ENCODE measurements around the gene HOGA1. TPM values are rescaled to one million over a fixed set of nuclear protein-coding genes. Genes with fewer than 3 reads are reported as not detected.

HOGA1 gene
- total and polyA plus RNA-seq, 2 experiments from 2014 or later, result 0.15 TPM; not detected in 1

DNA sequence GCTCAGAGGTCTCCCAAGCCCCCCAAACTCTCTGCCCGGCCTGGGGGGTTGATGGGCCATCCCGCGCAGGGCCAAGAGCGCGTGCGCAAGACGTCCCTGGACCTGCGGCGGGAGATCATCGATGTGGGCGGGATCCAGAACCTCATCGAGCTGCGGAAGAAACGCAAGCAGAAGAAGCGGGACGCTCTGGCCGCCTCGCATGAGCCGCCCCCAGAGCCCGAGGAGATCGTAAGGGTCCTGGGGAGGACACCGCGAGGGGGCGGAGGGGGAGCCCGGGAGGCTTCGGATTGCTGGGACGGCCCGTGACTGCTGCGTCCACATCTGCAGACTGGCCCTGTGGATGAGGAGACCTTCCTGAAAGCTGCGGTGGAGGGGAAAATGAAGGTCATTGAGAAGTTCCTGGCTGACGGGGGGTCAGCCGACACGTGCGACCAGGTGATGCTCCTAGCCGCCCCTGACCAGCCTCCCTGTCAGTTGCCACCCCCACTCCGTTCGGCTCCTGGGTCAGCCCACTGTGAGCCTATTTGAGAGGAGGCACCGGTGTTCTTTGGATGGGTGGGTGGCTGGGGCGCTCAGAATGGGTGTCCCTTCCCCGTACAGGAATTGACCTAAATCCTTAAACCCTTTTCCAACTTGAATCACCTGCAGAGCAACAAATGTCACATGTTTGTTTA is 5.9 kb upstream of the HOGA1 start:
- no peak overlapping the region for H3K27ac Mint-ChIP-seq
- no peaks in the 10 kb centered on the region for H3K9me3 Mint-ChIP-seq
- TF ChIP-seq ZNF114 (CRISPR knock-in tag; IDR thresholded peaks at IDR 0.05) (no peak), NANOG (IDR thresholded peaks at IDR 0.05; ENCODE audit: borderline replicate concordance) (no peak), CREB1 (CRISPR knock-in tag; IDR thresholded peaks at IDR 0.05; ENCODE audit: low read depth) (no peak), POLR2AphosphoS5 (IDR thresholded peaks at IDR 0.05; ENCODE audit: low read depth) (no peak), EZH2 (IDR thresholded peaks at IDR 0.05; ENCODE audit: low read depth, unreplicated experiment) (no peak), EZH2phosphoT487 (IDR thresholded peaks at IDR 0.05; ENCODE audit: unreplicated experiment) (no peak), ZNF331 (CRISPR knock-in tag; IDR thresholded peaks at IDR 0.05; ENCODE audit: low read depth) (no peak), JUNB (IDR thresholded peaks at IDR 0.05; ENCODE audit: unreplicated experiment) (no peak), STAT1 (IDR thresholded peaks at IDR 0.05; ENCODE audit: unreplicated experiment) (no peak)
- TF ChIP-seq, protein P1, sequence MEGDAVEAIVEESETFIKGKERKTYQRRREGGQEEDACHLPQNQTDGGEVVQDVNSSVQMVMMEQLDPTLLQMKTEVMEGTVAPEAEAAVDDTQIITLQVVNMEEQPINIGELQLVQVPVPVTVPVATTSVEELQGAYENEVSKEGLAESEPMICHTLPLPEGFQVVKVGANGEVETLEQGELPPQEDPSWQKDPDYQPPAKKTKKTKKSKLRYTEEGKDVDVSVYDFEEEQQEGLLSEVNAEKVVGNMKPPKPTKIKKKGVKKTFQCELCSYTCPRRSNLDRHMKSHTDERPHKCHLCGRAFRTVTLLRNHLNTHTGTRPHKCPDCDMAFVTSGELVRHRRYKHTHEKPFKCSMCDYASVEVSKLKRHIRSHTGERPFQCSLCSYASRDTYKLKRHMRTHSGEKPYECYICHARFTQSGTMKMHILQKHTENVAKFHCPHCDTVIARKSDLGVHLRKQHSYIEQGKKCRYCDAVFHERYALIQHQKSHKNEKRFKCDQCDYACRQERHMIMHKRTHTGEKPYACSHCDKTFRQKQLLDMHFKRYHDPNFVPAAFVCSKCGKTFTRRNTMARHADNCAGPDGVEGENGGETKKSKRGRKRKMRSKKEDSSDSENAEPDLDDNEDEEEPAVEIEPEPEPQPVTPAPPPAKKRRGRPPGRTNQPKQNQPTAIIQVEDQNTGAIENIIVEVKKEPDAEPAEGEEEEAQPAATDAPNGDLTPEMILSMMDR (conservative IDR thresholded peaks at IDR 0.05; ENCODE audit: low read depth in 2 of 2), result no peak
- TF ChIP-seq, protein P2, sequence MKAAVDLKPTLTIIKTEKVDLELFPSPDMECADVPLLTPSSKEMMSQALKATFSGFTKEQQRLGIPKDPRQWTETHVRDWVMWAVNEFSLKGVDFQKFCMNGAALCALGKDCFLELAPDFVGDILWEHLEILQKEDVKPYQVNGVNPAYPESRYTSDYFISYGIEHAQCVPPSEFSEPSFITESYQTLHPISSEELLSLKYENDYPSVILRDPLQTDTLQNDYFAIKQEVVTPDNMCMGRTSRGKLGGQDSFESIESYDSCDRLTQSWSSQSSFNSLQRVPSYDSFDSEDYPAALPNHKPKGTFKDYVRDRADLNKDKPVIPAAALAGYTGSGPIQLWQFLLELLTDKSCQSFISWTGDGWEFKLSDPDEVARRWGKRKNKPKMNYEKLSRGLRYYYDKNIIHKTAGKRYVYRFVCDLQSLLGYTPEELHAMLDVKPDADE (IDR thresholded peaks at IDR 0.05), result no peak
- TF ChIP-seq, protein P3, sequence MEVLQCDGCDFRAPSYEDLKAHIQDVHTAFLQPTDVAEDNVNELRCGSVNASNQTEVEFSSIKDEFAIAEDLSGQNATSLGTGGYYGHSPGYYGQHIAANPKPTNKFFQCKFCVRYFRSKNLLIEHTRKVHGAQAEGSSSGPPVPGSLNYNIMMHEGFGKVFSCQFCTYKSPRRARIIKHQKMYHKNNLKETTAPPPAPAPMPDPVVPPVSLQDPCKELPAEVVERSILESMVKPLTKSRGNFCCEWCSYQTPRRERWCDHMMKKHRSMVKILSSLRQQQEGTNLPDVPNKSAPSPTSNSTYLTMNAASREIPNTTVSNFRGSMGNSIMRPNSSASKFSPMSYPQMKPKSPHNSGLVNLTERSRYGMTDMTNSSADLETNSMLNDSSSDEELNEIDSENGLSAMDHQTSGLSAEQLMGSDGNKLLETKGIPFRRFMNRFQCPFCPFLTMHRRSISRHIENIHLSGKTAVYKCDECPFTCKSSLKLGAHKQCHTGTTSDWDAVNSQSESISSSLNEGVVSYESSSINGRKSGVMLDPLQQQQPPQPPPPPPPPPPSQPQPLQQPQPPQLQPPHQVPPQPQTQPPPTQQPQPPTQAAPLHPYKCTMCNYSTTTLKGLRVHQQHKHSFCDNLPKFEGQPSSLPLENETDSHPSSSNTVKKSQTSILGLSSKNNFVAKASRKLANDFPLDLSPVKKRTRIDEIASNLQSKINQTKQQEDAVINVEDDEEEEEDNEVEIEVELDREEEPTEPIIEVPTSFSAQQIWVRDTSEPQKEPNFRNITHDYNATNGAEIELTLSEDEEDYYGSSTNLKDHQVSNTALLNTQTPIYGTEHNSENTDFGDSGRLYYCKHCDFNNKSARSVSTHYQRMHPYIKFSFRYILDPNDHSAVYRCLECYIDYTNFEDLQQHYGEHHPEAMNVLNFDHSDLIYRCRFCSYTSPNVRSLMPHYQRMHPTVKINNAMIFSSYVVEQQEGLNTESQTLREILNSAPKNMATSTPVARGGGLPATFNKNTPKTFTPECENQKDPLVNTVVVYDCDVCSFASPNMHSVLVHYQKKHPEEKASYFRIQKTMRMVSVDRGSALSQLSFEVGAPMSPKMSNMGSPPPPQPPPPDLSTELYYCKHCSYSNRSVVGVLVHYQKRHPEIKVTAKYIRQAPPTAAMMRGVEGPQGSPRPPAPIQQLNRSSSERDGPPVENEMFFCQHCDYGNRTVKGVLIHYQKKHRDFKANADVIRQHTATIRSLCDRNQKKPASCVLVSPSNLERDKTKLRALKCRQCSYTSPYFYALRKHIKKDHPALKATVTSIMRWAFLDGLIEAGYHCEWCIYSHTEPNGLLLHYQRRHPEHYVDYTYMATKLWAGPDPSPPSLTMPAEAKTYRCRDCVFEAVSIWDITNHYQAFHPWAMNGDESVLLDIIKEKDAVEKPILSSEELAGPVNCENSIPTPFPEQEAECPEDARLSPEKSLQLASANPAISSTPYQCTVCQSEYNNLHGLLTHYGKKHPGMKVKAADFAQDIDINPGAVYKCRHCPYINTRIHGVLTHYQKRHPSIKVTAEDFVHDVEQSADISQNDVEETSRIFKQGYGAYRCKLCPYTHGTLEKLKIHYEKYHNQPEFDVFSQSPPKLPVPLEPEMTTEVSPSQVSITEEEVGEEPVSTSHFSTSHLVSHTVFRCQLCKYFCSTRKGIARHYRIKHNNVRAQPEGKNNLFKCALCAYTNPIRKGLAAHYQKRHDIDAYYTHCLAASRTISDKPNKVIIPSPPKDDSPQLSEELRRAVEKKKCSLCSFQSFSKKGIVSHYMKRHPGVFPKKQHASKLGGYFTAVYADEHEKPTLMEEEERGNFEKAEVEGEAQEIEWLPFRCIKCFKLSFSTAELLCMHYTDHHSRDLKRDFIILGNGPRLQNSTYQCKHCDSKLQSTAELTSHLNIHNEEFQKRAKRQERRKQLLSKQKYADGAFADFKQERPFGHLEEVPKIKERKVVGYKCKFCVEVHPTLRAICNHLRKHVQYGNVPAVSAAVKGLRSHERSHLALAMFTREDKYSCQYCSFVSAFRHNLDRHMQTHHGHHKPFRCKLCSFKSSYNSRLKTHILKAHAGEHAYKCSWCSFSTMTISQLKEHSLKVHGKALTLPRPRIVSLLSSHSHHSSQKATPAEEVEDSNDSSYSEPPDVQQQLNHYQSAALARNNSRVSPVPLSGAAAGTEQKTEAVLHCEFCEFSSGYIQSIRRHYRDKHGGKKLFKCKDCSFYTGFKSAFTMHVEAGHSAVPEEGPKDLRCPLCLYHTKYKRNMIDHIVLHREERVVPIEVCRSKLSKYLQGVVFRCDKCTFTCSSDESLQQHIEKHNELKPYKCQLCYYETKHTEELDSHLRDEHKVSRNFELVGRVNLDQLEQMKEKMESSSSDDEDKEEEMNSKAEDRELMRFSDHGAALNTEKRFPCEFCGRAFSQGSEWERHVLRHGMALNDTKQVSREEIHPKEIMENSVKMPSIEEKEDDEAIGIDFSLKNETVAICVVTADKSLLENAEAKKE (CRISPR knock-in tag; IDR thresholded peaks at IDR 0.05), result no peak
- TF ChIP-seq, protein P4, sequence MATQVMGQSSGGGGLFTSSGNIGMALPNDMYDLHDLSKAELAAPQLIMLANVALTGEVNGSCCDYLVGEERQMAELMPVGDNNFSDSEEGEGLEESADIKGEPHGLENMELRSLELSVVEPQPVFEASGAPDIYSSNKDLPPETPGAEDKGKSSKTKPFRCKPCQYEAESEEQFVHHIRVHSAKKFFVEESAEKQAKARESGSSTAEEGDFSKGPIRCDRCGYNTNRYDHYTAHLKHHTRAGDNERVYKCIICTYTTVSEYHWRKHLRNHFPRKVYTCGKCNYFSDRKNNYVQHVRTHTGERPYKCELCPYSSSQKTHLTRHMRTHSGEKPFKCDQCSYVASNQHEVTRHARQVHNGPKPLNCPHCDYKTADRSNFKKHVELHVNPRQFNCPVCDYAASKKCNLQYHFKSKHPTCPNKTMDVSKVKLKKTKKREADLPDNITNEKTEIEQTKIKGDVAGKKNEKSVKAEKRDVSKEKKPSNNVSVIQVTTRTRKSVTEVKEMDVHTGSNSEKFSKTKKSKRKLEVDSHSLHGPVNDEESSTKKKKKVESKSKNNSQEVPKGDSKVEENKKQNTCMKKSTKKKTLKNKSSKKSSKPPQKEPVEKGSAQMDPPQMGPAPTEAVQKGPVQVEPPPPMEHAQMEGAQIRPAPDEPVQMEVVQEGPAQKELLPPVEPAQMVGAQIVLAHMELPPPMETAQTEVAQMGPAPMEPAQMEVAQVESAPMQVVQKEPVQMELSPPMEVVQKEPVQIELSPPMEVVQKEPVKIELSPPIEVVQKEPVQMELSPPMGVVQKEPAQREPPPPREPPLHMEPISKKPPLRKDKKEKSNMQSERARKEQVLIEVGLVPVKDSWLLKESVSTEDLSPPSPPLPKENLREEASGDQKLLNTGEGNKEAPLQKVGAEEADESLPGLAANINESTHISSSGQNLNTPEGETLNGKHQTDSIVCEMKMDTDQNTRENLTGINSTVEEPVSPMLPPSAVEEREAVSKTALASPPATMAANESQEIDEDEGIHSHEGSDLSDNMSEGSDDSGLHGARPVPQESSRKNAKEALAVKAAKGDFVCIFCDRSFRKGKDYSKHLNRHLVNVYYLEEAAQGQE (IDR thresholded peaks at IDR 0.05; ENCODE audit: unreplicated experiment), result no peak
- Histone ChIP-seq H3K79me2 (replicated peaks; ENCODE audit: insufficient read depth) (no peaks in the 10 kb centered on the region), H4K20me1 (replicated peaks; ENCODE audit: insufficient read depth) (no peaks in the 10 kb centered on the region), H3K4me3 (no peak overlapping the region), H3K4me1 (ENCODE audit: insufficient read depth) (no peaks in the 10 kb centered on the region), H3F3A (replicated peaks; ENCODE audit: low read depth) (no peaks in the 10 kb centered on the region), H3K27me3 (ENCODE audit: insufficient read depth) (no peaks in the 10 kb centered on the region), H3K27ac (ENCODE audit: low read depth) (no peak overlapping the region), H3K9me2 (ENCODE audit: insufficient read depth) (no peaks in the 10 kb centered on the region), H2AFZ (no peak overlapping the region), H3K4me2 (no peak overlapping the region), H3K36me3 (ENCODE audit: insufficient read depth) (no peaks in the 10 kb centered on the region)
- no peaks in the 10 kb centered on the region for H3K36me3 Mint-ChIP-seq (ENCODE audit: low read depth)
- peaks cover 6% of the 10 kb centered on the region for H3K27me3 Mint-ChIP-seq (ENCODE audit: insufficient read depth, low read depth, poor library complexity)
- H3K4me1 Mint-ChIP-seq, result peaks cover 5% of the 10 kb centered on the region; the same call in 2 of the 3 replicates
- ATAC-seq, result no peak
- H3K4me3 Mint-ChIP-seq, result no peak overlapping the region
- DNase-seq (ENCODE audit: low spot score), result no peak

Data from GM23338 (cell line).